ENCODE results near the gene CCDC6.
"Not testable (repeated sequence)": the region's sequence is repeated elsewhere in the genome, so short reads cannot be mapped to it uniquely, and the experiment has no call there.

DNA sequence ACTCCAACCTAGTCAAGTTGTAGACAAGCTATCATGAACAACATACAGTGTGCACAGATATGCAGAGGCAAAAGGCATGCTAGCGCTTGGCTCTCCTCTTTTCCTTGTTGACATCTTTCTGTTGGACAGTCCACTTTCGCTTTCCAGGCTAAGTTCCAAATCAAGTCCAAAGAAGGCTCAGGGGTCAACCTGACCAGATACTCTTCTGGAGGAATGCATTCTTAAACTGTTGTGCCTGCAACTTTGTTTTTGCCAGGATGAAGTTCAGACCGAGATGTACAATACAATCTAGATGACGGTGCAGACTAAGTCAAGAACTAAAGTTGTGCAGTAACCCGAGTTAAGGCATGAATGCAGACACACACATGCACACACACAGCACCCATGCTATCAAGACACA, 117.4 kb downstream of the CCDC6 start:
- TF ChIP-seq, protein P1, sequence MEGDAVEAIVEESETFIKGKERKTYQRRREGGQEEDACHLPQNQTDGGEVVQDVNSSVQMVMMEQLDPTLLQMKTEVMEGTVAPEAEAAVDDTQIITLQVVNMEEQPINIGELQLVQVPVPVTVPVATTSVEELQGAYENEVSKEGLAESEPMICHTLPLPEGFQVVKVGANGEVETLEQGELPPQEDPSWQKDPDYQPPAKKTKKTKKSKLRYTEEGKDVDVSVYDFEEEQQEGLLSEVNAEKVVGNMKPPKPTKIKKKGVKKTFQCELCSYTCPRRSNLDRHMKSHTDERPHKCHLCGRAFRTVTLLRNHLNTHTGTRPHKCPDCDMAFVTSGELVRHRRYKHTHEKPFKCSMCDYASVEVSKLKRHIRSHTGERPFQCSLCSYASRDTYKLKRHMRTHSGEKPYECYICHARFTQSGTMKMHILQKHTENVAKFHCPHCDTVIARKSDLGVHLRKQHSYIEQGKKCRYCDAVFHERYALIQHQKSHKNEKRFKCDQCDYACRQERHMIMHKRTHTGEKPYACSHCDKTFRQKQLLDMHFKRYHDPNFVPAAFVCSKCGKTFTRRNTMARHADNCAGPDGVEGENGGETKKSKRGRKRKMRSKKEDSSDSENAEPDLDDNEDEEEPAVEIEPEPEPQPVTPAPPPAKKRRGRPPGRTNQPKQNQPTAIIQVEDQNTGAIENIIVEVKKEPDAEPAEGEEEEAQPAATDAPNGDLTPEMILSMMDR (IDR thresholded peaks at IDR 0.05) = not testable (repeated sequence)
- not testable (repeated sequence) for TF ChIP-seq POLR2A (IDR thresholded peaks at IDR 0.05)
